Smooth muscle cell (in vitro differentiated cells): Measurements from ENCODE around the gene TBC1D24. TPM values are rescaled to one million over a fixed set of nuclear protein-coding genes. Genes with fewer than 3 reads are reported as not detected.

ENCODE experiments used
- DNase-seq: peaks from one replicate; lab custom pipeline; 2025; ENCODE audit not compliant: unreplicated experiment; lab: John Stamatoyannopoulos, UW
- H2AFZ ChIP-seq: fragments of 200-600 bp; sonication (generic); 2 replicates; pipeline ENCODE4 v1.6.0; 2016; ENCODE audit warnings: antibody characterized with exemption, low read depth, mild to moderate bottlenecking
- H3F3A ChIP-seq: fragments of 200-600 bp; sonication (generic); 2 replicates; pipeline ENCODE4 v1.6.0; 2017; ENCODE audit warnings: antibody characterized with exemption, low read depth
- H3K27ac ChIP-seq: fragments of 200-600 bp; sonication (generic); 2 replicates; pipeline ENCODE4 v1.5.1; 2016; ENCODE audit warnings: low read depth, mild to moderate bottlenecking
- H3K27me3 ChIP-seq: fragments of 200-600 bp; sonication (generic); 2 replicates; pipeline ENCODE4 v1.6.1; 2016; ENCODE audit warnings: low read depth, mild to moderate bottlenecking
- H3K36me3 ChIP-seq: fragments of 200-600 bp; sonication (generic); 2 replicates; pipeline ENCODE4 v1.5.1; 2016; ENCODE audit warnings: low read depth
- H3K4me1 ChIP-seq: fragments of 200-600 bp; sonication (generic); 2 replicates; pipeline ENCODE4 v1.5.1; 2016; ENCODE audit warnings: low read depth
- H3K4me2 ChIP-seq: fragments of 200-600 bp; sonication (generic); 2 replicates; pipeline ENCODE4 v1.6.0; 2016; ENCODE audit warnings: mild to moderate bottlenecking
- H3K4me3 ChIP-seq: fragments of 200-600 bp; sonication (generic); 2 replicates; pipeline ENCODE4 v1.5.1; 2016; ENCODE audit warnings: mild to moderate bottlenecking
- H3K79me2 ChIP-seq: fragments of 200-600 bp; sonication (generic); 2 replicates; pipeline ENCODE4 v1.6.0; 2016; ENCODE audit warnings: low read depth, mild to moderate bottlenecking
- H3K9ac ChIP-seq: fragments of 200-600 bp; sonication (generic); 2 replicates; pipeline ENCODE4 v1.6.0; 2016; ENCODE audit warnings: low read depth
- H3K9me3 ChIP-seq: fragments of 200-600 bp; sonication (generic); replicated peaks from 2 replicates; pipeline ENCODE4 v1.5.1; 2016; ENCODE audit warnings: low read depth
- H4K20me1 ChIP-seq: fragments of 200-600 bp; sonication (generic); 2 replicates; pipeline ENCODE4 v1.6.0; 2016; ENCODE audit warnings: low read depth
- WGBS: methylation state at CpG from one replicate; pipeline ENCODE4 v1.1.7; 2016; ENCODE audit warnings: low lambda C conversion rate; 5-methylcytosine and 5-hydroxymethylcytosine counted together
- polyA plus RNA-seq: library from polyadenylated mRNA; unstranded; fragments of >200 nt; fragmentation: Nextera tagmentation; extraction: Ambion mirVana; gene quantifications from 2 replicates; pipeline ENCODE4 v1.2.1, GENCODE V29; 2016
- total RNA-seq: library from RNA; depleted of rRNA; stranded (reverse); fragments of >200 nt; gene quantifications from 2 replicates; pipeline ENCODE4 v1.2.3, GENCODE V29; 2014
- TF ChIP-seq, protein P1 (sequence below): fragments of 200-600 bp; sonication (generic); IDR thresholded peaks from 2 replicates; pipeline ENCODE4 v1.5.1; 2017; ENCODE audit warnings: borderline replicate concordance, mild to moderate bottlenecking, antibody characterized with exemption; ENCODE audit not compliant: insufficient read depth, poor library complexity, severe bottlenecking

TBC1D24 gene
- total and polyA plus RNA-seq, 2 experiments from 2014 or later, result 5.5 to 9.2 TPM

DNA sequence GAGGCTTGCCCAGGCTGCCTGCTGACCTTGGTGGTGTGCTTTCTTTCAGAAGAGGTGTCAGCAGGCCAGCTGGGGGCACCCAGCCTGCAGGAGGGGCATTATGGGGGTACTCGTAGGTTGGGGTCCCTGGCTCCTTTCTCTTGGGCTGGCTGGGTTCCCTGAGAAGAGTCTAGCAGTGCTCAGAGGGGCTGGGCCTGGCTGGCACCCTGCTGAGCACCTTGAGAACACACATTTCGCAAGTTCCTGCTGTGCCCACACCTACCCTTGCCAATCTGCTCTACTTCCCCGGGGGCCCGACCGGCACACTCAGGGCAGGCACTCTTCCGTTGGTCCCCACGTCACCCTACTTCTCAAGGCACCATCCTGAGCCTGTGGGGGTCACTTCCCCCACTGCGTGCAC lies 51.2 kb downstream of the TBC1D24 start:
- no peaks in the 10 kb centered on the region for H3K36me3 ChIP-seq
- WGBS, result 96% methylated on average over 8 of the region's 8 CpGs
- H3K4me2 ChIP-seq, result no peak overlapping the region
- H3K9ac ChIP-seq, result no peak overlapping the region
- no peak overlapping the region for H2AFZ ChIP-seq
- TF ChIP-seq, protein P1, sequence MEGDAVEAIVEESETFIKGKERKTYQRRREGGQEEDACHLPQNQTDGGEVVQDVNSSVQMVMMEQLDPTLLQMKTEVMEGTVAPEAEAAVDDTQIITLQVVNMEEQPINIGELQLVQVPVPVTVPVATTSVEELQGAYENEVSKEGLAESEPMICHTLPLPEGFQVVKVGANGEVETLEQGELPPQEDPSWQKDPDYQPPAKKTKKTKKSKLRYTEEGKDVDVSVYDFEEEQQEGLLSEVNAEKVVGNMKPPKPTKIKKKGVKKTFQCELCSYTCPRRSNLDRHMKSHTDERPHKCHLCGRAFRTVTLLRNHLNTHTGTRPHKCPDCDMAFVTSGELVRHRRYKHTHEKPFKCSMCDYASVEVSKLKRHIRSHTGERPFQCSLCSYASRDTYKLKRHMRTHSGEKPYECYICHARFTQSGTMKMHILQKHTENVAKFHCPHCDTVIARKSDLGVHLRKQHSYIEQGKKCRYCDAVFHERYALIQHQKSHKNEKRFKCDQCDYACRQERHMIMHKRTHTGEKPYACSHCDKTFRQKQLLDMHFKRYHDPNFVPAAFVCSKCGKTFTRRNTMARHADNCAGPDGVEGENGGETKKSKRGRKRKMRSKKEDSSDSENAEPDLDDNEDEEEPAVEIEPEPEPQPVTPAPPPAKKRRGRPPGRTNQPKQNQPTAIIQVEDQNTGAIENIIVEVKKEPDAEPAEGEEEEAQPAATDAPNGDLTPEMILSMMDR, result no peak
- H4K20me1 ChIP-seq, result no peaks in the 10 kb centered on the region
- H3K27me3 ChIP-seq, result no peaks in the 10 kb centered on the region
- peaks cover 3% of the 10 kb centered on the region for H3K4me1 ChIP-seq
- no peak overlapping the region for H3K27ac ChIP-seq
- no peaks in the 10 kb centered on the region for H3K9me3 ChIP-seq
- H3K79me2 ChIP-seq, result peaks cover 1% of the 10 kb centered on the region
- no peak for DNase-seq
- peaks cover 2% of the 10 kb centered on the region for H3F3A ChIP-seq
- H3K4me3 ChIP-seq, result no peak overlapping the region

DNA sequence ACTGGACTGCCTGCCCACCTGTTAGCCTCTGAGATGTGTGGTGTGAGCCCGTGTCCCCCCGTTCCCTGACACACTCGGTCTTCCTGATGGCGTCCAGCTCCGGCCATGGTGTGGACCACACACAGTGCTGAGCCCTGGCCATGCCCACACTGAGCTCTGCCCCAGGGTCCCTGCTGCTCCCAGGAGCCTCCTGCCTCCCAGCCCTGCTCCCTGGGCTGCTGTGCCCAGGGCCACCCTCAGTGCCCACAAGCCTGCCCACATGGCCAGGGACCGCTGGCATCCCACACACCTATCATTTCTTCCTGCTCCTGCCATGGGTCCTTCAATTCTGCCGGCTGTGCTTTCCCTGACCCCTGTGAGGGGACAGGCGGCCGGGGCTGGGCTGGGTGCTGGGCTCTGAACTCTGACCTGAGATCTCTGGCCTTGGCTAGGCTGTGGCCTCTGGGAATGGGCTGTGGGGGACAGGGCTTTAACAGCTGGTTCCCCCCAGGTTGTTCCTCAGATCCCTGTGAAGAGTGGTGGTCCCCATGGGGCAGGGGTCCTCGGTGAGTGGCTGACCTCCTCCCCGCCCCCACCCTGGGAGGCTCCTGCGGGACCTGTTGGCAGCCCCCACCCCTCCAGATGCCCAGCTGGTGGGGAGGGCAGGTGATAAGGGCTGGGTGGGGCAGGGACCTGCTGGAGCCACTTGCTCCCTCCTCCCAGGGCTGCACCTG lies 52.3 kb downstream of the TBC1D24 start:
- no peak overlapping the region for H3K9ac ChIP-seq
- H3K79me2 ChIP-seq, result no peaks in the 10 kb centered on the region
- DNase-seq, result no peak
- no peaks in the 10 kb centered on the region for H4K20me1 ChIP-seq
- H3K27ac ChIP-seq, result no peak overlapping the region
- H3K4me1 ChIP-seq, result peaks cover 6% of the 10 kb centered on the region
- H3K27me3 ChIP-seq, result no peaks in the 10 kb centered on the region
- H2AFZ ChIP-seq, result no peak overlapping the region
- no peaks in the 10 kb centered on the region for H3K9me3 ChIP-seq
- H3F3A ChIP-seq, result peaks cover 7% of the 10 kb centered on the region
- no peaks in the 10 kb centered on the region for H3K36me3 ChIP-seq
- H3K4me3 ChIP-seq, result no peak overlapping the region
- no peak overlapping the region for H3K4me2 ChIP-seq
- WGBS, result 95% methylated on average over 9 of the region's 12 CpGs
- TF ChIP-seq, protein P1, result no peak

DNA sequence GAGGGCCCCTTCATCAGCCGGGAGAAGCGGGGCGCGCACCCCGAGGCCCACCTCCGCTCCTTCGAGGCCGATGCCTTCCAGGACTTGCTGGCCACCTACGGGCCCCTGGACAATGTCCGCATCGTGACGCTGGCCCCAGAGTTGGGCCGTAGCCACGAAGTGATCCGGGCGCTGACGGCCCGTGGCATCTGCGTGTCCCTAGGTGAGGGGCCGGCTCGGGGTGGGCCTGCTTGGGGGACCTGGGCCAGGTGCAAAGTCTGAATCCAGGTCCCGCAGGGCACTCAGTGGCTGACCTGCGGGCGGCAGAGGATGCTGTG lies 52.8 kb downstream of the TBC1D24 start:
- Histone ChIP-seq H3K9ac (no peak overlapping the region), H3K4me3 (no peak overlapping the region), H4K20me1 (no peaks in the 10 kb centered on the region), H3K36me3 (no peaks in the 10 kb centered on the region), H2AFZ (no peak overlapping the region), H3K4me2 (no peak overlapping the region), H3K27me3 (no peaks in the 10 kb centered on the region), H3K79me2 (no peaks in the 10 kb centered on the region), H3K4me1 (peaks cover 6% of the 10 kb centered on the region), H3F3A (peaks cover 7% of the 10 kb centered on the region), H3K27ac (no peak overlapping the region), H3K9me3 (no peaks in the 10 kb centered on the region)
- WGBS, result 98% methylated on average over 24 of the region's 24 CpGs
- no peak for DNase-seq
- TF ChIP-seq, protein P1, result no peak
